NCI-H1105 (cell line): ENCODE results near the gene SGSH.
"Not testable (repeated sequence)": the region's sequence is repeated elsewhere in the genome, so short reads cannot be mapped to it uniquely, and the experiment has no call there.

ENCODE experiments used
- DNase-seq: peaks from one replicate; lab custom pipeline; 2025; lab: John Stamatoyannopoulos, UW

SGSH gene

GRCh38 chr17:80220054-80220735 is at the start of gene SGSH, which contains the start of gene SLC26A11:
TSS of gene SGSH (minus strand) at chr17:80220333. CDS start at chr17:80220313, 20 bp downstream.
TSS of gene SLC26A11 (plus strand) at chr17:80220427. CDS start at chr17:80221561, 1,134 bp downstream.
- DNase-seq, result peak; percentile 44

GRCh38 chr17:80269405-80269807 is 49.3 kb upstream of the SGSH start:
- DNase-seq, result no peak

- no peak for DNase-seq
Measured at GRCh38 chr17:80268427-80268826, 48.3 kb upstream of the SGSH start.

GRCh38 chr17:80267391-80267790 is 47.3 kb upstream of the SGSH start:
- no peak for DNase-seq

GRCh38 chr17:80265205-80266068 is 45.3 kb upstream of the SGSH start:
- no peak for DNase-seq

GRCh38 chr17:80264205-80265075 is 44.3 kb upstream of the SGSH start:
- no peak for DNase-seq

GRCh38 chr17:80263253-80264204 is 43.4 kb upstream of the SGSH start:
- no peak for DNase-seq

GRCh38 chr17:80262775-80263244 is 42.7 kb upstream of the SGSH start:
- no peak for DNase-seq

- no peak for DNase-seq
Measured at GRCh38 chr17:80262291-80262690, 42.2 kb upstream of the SGSH start.

- DNase-seq, result no peak
Measured at GRCh38 chr17:80261895-80262279, 41.8 kb upstream of the SGSH start.

- DNase-seq, result peak; percentile 10
Measured at GRCh38 chr17:80261159-80261894, 41.2 kb upstream of the SGSH start.

GRCh38 chr17:80260791-80261158 is 40.6 kb upstream of the SGSH start, which contains the start of gene RNF213:
TSS of gene RNF213 (plus strand) at chr17:80260852. CDS start at chr17:80263682, 2,830 bp downstream.
- peak; percentile 12 for DNase-seq

- DNase-seq, result no peak
Measured at GRCh38 chr17:80260069-80260535, 40.0 kb upstream of the SGSH start.

GRCh38 chr17:80259457-80260068 is 39.4 kb upstream of the SGSH start:
- no peak for DNase-seq

GRCh38 chr17:80258296-80258695 is 38.2 kb upstream of the SGSH start:
- DNase-seq, result not testable (repeated sequence)

GRCh38 chr17:80257716-80258213 is 37.6 kb upstream of the SGSH start:
- no peak for DNase-seq

- no peak for DNase-seq
Measured at GRCh38 chr17:80256034-80256350, 35.9 kb upstream of the SGSH start.

GRCh38 chr17:80254396-80255251 is 34.5 kb upstream of the SGSH start:
- DNase-seq, result no peak
